GM23338 (cell line): ENCODE data around the gene NSG2.

Experiments
- CREB1 ChIP-seq: fragments of 250-450 bp; sonication (Bioruptor Pico); IDR thresholded peaks from 2 replicates; pipeline ENCODE4 v1.5.0; 2020; ENCODE audit warnings: low read depth, mild to moderate bottlenecking, moderate library complexity
- CTCF ChIP-seq, 2 experiments: fragments of 200-600 bp in 1 of 2; sonication (generic) in 1 of 2; conservative IDR thresholded peaks; 2 replicates each; pipeline versions ENCODE4 v1.5.1 to v1.6.1; 2016 to 2017; ENCODE audit warnings: antibody characterized with exemption in 2 of 2, low read depth in 2 of 2, mild to moderate bottlenecking in 2 of 2, moderate library complexity in 1 of 2
- ETS1 ChIP-seq: IDR thresholded peaks from 2 replicates; pipeline ENCODE4 v1.6.1; 2016; ENCODE audit warnings: antibody characterized with exemption
- EZH2 ChIP-seq: fragments of 200-600 bp; sonication (generic); IDR thresholded peaks from one replicate; pipeline ENCODE4 v1.8.0; 2017; ENCODE audit warnings: antibody characterized with exemption, mild to moderate bottlenecking, low read depth; ENCODE audit not compliant: unreplicated experiment
- EZH2phosphoT487 ChIP-seq: fragments of 200-600 bp; sonication (generic); IDR thresholded peaks from one replicate; pipeline ENCODE4 v1.8.1; 2018; ENCODE audit warnings: antibody characterized with exemption; ENCODE audit not compliant: unreplicated experiment
- JUNB ChIP-seq: IDR thresholded peaks from one replicate; pipeline ENCODE4 v1.6.1; 2016; ENCODE audit warnings: antibody characterized with exemption; ENCODE audit not compliant: unreplicated experiment
- POLR2AphosphoS5 ChIP-seq: IDR thresholded peaks from 2 replicates; pipeline ENCODE4 v1.6.1; 2016; ENCODE audit warnings: antibody characterized with exemption, low read depth
- REST ChIP-seq: IDR thresholded peaks from one replicate; pipeline ENCODE4 v1.6.1; 2018; ENCODE audit warnings: antibody characterized with exemption; ENCODE audit not compliant: unreplicated experiment
- STAT1 ChIP-seq: IDR thresholded peaks from one replicate; pipeline ENCODE4 v1.6.1; 2016; ENCODE audit warnings: antibody characterized with exemption; ENCODE audit not compliant: unreplicated experiment

- TF ChIP-seq CTCF (conservative IDR thresholded peaks at IDR 0.05; ENCODE audit: low read depth in 2 of 2) (no peak), STAT1 (no peak), REST (no peak), CREB1 (no peak), POLR2AphosphoS5 (no peak), EZH2 (no peak), EZH2phosphoT487 (no peak), JUNB (no peak), ETS1 (no peak)
Measured at GRCh38 chr5:174118823-174119467, 73.4 kb downstream of the NSG2 start.
